NCI-H187 (cell line): ENCODE measurements around the gene UGT1A10.

Source experiments
- DNase-seq, 2 experiments: peaks; one replicate each; lab custom pipeline; 2025; lab: John Stamatoyannopoulos, UW

The UGT1A10 gene

DNA sequence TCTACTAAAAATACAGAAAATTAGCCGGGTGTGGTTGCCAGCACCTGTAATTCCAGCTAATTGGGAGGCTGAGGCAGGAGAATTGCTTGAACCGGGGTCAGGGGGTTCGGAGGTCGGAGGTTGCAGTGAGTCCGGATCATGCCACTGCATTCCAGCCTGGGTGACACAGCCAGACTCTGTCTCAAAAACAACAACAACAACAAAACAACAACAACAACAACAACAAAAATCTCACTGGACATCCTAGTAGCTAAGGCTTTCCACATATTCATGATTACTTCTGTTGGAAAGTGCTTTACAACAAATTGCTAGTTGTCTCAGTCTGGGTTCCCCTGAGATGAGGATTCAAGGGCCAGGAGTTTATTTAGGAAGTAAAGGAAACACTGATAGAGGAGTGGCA, 137.6 kb downstream of the UGT1A10 start:
- no peak for DNase-seq

DNA sequence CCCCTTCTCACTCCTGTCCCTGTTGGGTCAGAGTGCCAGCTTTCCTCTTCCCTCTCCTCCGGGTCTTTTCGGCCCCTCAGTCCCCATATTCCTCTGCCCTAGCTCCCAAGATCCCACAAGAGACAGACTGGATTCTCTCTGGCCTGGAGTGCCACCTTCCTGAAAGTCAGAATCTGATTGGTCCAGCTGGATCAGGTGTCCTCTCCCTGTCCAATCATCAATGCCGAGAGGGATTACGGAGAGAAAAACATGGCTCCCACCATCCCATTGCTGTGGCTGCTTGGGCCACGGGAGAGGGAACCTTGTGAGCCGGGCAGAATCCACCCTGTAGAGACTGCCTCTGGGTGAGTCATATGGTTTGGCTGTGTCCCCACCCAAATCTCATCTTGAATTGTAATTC, 139.2 kb downstream of the UGT1A10 start:
- no peak for DNase-seq

GRCh38 chr2:233778030-233778429, 141.8 kb downstream of the UGT1A10 start, which contains the start of gene MROH2A:
Gene MROH2A (plus strand): TSS chr2:233778330. CDS start chr2:233779359, 1,029 bp downstream.
- no peak for DNase-seq

- no peak for DNase-seq
Observed at GRCh38 chr2:233779722-233780121, 143.5 kb downstream of the UGT1A10 start.

DNA sequence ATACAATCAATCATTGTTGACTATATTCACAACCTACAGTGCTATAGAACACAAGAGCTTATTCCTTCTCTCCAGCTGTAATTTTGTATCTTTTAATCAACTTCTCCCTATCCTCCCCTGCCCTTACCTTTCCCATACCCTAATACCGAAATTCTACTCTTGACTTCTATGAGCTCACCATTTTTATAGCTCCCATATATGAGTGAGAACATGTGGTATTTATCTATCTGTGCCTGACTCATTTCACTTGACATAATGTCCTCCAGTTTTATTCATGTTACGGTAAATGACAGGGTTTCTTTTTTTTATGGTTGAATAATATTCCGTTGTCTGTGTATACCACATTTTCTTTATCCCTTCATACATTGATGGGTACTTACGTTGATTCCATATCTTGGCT, 144.5 kb downstream of the UGT1A10 start:
- DNase-seq = no peak

GRCh38 chr2:233789554-233789953, 153.3 kb downstream of the UGT1A10 start:
- DNase-seq = no peak

DNA sequence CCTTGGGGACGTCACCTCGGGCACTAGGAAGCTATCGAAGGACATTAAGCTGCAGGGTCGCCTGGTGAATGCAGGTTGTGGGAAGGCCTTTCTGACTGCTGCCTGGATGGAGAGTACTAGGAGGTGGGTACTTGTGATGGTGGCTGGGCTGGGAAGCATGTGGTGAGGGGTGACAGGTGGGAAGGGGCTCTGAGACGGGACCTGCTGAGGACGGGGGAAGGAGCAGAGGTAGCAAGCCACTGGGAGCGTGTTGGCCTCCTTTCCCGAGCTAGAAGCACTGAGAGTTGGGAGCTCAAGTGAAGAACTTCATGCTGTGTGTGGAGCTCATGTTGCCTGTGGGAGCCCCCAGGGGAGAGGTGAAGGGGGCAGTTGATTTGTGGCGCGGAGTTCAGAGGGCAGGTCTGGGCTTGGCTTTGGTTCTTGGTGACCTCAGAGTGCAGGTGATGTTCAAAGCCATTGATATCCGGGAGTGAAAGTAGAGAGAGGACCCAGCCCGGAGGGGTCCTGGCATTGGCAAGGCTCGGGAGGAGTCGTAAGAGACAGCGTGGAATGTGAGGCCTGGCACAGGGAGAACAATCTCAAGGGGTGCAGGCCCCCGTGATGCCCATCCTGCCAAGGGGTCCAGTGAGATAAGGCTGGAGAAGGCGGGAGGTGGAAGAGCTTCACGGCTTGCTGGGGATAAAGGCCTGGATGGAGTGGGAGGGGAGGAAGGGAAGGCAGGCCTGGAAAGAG, 155.1 kb downstream of the UGT1A10 start:
- no peak for DNase-seq

- DNase-seq = no peak
Observed at GRCh38 chr2:233791883-233792329, 155.7 kb downstream of the UGT1A10 start.

DNA sequence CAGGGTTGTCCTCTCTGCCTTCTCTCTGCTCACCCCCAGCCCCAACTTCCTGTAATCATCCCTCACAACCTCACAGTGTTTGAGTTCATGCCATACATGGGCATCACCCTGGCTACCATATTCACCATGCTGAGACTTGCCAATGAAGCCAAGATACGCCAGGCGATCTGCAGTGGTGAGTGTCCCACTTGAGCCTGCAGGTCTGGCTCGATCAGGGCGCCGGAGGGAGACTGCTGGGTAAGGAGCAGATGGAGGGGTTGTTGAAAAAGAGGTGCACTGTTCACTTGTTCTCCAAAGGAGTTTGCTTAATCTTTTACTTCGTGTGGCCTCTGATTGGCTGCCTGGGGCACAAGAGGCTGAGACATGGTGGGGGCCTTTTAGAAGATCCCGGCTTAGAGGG, 156.5 kb downstream of the UGT1A10 start:
- no peak for DNase-seq

DNA sequence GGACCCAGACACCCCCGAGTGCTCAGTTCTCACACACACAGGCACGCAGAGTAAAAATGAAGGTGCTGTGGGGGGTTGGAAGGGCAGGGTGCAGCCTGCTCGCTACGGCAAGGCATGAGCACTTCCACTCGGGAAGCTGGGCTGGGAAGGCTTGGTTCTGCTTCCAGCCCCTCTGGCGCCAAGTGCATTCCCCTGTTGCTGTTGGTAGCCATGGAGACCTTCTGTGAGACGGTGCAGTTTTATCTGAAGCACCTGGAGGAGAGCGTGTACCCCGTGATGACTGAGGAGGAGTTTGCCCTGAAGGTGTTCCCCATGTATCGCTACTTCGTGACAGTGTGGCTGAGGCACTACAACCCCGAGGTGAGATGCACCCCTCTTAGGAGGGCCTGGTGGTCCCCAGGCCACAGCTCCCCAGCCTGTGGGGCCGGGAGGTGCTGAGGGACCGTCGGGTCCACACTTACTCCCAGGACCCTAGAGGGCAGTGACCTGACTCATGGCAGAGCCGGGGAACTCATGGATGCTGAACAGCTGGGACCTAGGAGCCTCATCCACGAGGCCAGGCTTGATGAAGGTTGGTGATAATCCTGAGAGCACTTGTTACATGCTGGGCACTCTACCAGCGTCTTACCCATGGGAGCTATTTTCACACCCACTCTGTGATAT, 157.3 kb downstream of the UGT1A10 start:
- DNase-seq = no peak

DNA sequence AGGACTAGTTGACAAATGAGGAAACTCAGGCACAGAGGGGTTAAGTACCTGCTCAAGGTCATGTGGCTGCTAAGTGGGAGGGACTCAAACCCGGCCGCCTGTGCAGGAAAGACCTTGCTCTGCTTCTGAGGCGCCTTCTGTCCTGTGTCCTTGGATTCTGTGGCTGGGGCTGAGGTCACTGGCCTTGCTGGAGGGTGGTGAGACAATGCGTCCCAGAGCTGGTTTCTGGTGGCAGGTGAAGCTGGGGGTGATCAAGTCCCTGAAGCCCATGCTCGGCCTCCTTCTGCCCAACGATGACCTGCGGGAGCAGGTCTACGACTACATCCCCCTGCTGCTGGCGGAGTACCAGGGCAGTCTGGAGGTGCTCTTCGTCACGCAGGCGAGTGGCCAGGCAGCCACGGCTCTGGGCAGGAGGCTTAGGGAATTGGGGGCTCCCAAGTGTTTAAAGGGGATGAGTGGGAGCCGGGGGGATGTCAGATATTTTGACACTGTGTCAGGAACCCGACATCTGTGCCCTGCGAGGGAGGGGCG, 157.9 kb downstream of the UGT1A10 start:
- DNase-seq = no peak

DNA sequence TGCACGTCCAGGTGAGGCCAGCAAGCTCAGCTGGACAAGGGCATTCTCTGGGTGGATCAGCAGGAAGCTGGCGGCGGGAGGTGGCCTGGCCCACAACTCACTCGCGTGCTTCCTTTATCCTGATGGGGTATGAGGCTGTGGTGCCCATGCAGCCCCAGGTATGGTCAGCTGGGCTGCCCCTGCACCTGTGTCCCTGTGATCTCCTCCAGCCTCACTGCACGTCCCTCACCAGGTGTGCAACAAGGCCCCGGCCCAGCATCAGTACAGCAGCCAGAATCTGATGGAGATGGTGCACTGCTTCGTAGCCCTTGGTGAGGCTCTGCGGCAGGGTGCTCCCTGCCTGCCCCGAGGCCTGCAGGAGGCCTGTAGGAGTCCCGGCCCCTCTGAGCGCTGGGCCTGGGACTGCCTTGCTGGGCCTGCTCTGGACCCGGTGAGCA, 159.5 kb downstream of the UGT1A10 start:
- no peak for DNase-seq

- no peak for DNase-seq
Observed at GRCh38 chr2:233796254-233796653, 160.0 kb downstream of the UGT1A10 start.

DNA sequence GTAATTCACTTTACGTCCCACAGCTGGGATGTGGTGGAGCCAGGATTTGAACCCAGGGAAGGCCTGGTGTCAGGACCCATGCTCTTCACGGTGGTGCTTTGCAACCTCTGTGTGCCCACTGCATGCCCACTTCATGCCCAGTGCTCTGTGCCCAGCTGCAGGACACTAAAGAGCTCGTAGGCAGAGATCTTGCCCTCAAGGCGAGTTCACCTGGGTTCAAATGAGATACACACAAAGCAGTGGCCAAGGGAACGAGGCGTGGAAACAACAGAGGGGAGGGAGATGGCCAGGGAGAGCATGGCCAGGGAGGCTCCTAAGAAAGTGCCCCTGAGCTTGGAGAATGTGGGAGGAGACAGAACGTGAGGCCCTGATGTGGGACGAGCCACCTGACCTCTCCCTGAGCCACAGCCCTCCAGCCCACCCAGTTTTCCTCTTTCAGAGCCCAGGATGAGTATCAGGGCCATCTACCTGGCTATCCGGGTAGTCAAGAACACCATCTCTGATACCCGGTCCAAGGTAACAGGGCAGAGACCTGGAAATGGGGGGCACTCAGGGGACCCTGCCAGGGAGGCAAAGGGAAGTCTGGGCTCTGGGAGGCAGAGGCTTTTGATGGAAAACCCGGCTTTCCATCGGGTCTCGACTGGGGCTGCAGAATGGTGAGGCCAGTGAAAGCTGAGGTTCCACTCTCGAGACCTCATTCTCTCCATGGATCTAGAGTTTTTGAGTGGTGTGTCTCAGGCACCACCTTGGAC, 162.3 kb downstream of the UGT1A10 start:
- no peak for DNase-seq

- DNase-seq = no peak
Observed at GRCh38 chr2:233799087-233799665, 162.9 kb downstream of the UGT1A10 start.

DNA sequence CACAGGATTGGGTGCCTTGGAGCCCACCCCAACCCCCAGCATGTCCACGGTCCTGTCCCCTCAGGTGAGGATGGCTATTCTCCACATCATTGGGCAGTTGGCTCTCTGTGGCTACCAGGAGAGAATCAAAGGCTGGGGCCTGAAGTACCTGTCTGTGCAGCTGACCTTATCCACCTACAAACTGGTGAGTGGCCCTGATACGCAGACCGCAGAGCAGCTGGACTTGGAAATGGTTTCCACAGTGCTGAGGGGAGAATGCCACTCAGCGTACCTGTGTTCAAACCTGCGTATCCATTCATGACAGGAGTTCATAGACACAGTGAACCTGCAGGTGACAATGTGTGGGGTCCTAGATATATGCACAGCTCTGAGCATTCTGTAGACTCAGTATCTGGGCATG, 163.5 kb downstream of the UGT1A10 start:
- DNase-seq = no peak

DNA sequence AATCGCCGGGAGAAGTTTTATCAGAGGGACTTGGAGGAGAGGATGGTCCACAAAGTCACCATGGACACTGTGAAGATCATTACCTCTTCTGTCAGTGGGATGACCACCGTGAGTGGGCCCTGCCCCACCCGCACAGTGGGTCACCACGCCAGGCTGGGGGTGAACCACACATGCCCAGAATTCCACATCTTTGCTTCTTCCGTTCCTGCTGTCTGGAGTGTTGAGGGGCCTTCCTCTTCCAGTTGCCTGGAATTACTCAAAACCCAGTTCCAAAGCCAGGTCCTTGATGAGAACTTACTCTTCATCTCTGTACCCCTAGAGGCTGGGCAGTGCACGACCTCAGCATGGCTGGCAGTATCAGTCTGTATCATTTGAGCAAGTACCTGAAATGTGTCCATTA, 164.0 kb downstream of the UGT1A10 start:
- no peak for DNase-seq

GRCh38 chr2:233801357-233802131, 165.3 kb downstream of the UGT1A10 start:
- DNase-seq = no peak

DNA sequence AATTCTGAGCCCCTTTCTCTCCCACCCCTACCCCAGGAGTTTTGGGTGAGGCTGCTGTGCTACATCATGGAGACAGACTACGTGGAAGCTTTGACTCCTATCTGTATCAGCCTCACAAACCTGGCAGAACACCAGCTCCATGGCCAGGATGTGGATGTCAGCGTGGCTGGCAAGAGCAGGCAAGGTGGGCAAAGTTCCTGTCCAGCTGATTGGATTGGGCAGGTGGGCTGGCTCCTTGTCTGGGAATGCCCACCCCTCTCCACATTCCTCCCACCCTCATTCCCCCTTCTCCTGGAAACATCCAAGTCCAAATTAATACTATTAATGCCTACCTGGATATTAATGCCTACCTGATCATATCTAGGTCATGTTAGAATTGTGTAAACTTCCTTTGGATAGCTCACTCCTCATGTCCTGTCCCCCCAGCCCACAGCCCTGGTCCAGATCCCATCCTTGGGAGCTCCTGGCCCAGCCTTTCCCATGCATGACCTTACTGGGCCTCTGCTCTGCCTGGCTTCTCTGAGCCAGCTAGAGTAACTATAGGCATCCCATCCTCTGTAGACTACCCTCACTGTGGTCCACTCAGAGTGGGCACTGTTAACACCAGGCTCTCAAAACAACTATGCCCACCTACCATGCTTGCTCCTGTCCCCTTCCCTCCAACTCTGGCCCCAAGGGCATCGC, 166.0 kb downstream of the UGT1A10 start:
- no peak for DNase-seq

GRCh38 chr2:233803292-233803911, 167.2 kb downstream of the UGT1A10 start:
- no peak for DNase-seq
